Measurements from ENCODE around the gene LMLN. TPM values are rescaled to one million over a fixed set of nuclear protein-coding genes. Genes with fewer than 3 reads are reported as not detected.

Gene LMLN
- total and polyA plus RNA-seq, 2 of the 13 experiments (the other 11 are each of a cell fraction or from before 2014, with no cell fraction given): 1.2 to 1.8 TPM

- peak; percentile 66; the same call in 1 of the 2 replicates for TF ChIP-seq CCDC6 (CRISPR knock-in tag; IDR thresholded peaks at IDR 0.05)
- TF ChIP-seq NFATC3 (CRISPR knock-in tag; IDR thresholded peaks at IDR 0.05): 0 out of 2 replicates have a peak, but pooled peaks have one; percentile 87
- peak; percentile 85 for TF ChIP-seq ZNF3 (CRISPR knock-in tag; IDR thresholded peaks at IDR 0.05)
- 0 out of 2 replicates have a peak, but pooled peaks have one; percentile 22 for TF ChIP-seq ZFP90 (CRISPR knock-in tag; IDR thresholded peaks at IDR 0.05; ENCODE audit: borderline replicate concordance)
- TF ChIP-seq ZNF619 (CRISPR knock-in tag; IDR thresholded peaks at IDR 0.05): no peak
- peak; percentile 69 for TF ChIP-seq ESRRA (CRISPR knock-in tag; IDR thresholded peaks at IDR 0.05; ENCODE audit: low read depth)
- TF ChIP-seq ZNF772 (CRISPR knock-in tag; IDR thresholded peaks at IDR 0.05): peak; percentile 45; the same call in 1 of the 2 replicates
- peak; percentile 87 for TF ChIP-seq POLR2AphosphoS2 (IDR thresholded peaks at IDR 0.05; ENCODE audit: low read depth, low read length)
- peak; percentile 87 for TF ChIP-seq DR1 (CRISPR knock-in tag; IDR thresholded peaks at IDR 0.05)
- 0 out of 2 replicates have a peak, but pooled peaks have one; percentile 9 for TF ChIP-seq FOSL2 (CRISPR knock-in tag; IDR thresholded peaks at IDR 0.05)
- TF ChIP-seq ZNF556 (CRISPR knock-in tag; IDR thresholded peaks at IDR 0.05; ENCODE audit: borderline replicate concordance): 0 out of 2 replicates have a peak, but pooled peaks have one; percentile 36
- TF ChIP-seq HDAC6 (IDR thresholded peaks at IDR 0.05; ENCODE audit: low read depth, low read length): peak; percentile 58; the same call in 1 of the 2 replicates
- TF ChIP-seq KDM2A (CRISPR knock-in tag; IDR thresholded peaks at IDR 0.05; ENCODE audit: borderline replicate concordance, low read depth): peak; percentile 67; the same call in 1 of the 2 replicates
- TF ChIP-seq GPN1 (CRISPR knock-in tag; IDR thresholded peaks at IDR 0.05; ENCODE audit: borderline replicate concordance): no peak
- TF ChIP-seq LCORL (IDR thresholded peaks at IDR 0.05): peak; percentile 78; the same call in 1 of the 2 replicates
- peak; percentile 74; the same call in 1 of the 2 replicates for TF ChIP-seq LCORL (CRISPR knock-in tag; IDR thresholded peaks at IDR 0.05)
- TF ChIP-seq IRF1 (CRISPR knock-in tag; IDR thresholded peaks at IDR 0.05; ENCODE audit: low read depth): no peak
- no peak for TF ChIP-seq RORA (CRISPR knock-in tag; IDR thresholded peaks at IDR 0.05)
- TF ChIP-seq STAT6 (CRISPR knock-in tag; IDR thresholded peaks at IDR 0.05; ENCODE audit: borderline replicate concordance): peak; percentile 66; the same call in 1 of the 2 replicates
- 0 out of 2 replicates have a peak, but pooled peaks have one; percentile 15 for TF ChIP-seq KLF12 (CRISPR knock-in tag; IDR thresholded peaks at IDR 0.05; ENCODE audit: borderline replicate concordance)
- peak; percentile 29 for TF ChIP-seq NCOA2 (CRISPR knock-in tag; IDR thresholded peaks at IDR 0.05)
- peak; percentile 27; the same call in 1 of the 2 replicates for TF ChIP-seq MNT (IDR thresholded peaks at IDR 0.05)
- TF ChIP-seq EHMT2 (IDR thresholded peaks at IDR 0.05; ENCODE audit: borderline replicate concordance, low read depth, low read length): 0 out of 2 replicates have a peak, but pooled peaks have one; percentile 10
- TF ChIP-seq TSC22D2 (CRISPR knock-in tag; IDR thresholded peaks at IDR 0.05; ENCODE audit: borderline replicate concordance): peak; percentile 70; the same call in 1 of the 2 replicates
- TF ChIP-seq ADNP (CRISPR knock-in tag; IDR thresholded peaks at IDR 0.05): no peak
These were observed 10.0 kb upstream of the LMLN start, which contains the start of gene RPL35A (continued) for GRCh38 chr3:197949778-197950676.

Measured in HepG2 (cell line).